ENCODE results near the gene DNAJB1. TPM values are rescaled to one million over a fixed set of nuclear protein-coding genes. Genes with fewer than 3 reads are reported as not detected.

Gene DNAJB1
- total RNA-seq (2013; cell fraction: nucleolus; rRNA removed) = 20.5 and 21.0 TPM in 2 replicates
- total RNA-seq (2014; rRNA removed) = 27.2 and 27.9 TPM in 2 replicates
- 24.7 and 26.3 TPM in 2 replicates for total RNA-seq (2014; rRNA removed; fragmentation: Illumina TruSeq; extraction: Trizol)
- 39.4 and 40.8 TPM in 2 replicates for total RNA-seq (2021)
- polyA plus RNA-seq (2011; ENCODE audit: low read depth) = 16.0 TPM
- polyA plus RNA-seq (2011; rRNA removed) = 36.8 and 45.7 TPM in 2 replicates
- 45.8 and 48.4 TPM in 2 replicates for polyA plus RNA-seq (2011; cell fraction: cytosol; rRNA removed)
- polyA plus RNA-seq (2011; cell fraction: nucleus; rRNA removed) = 31.8 and 33.9 TPM in 2 replicates
- polyA plus RNA-seq (2012) = 24.2 and 28.9 TPM in 2 replicates
- 34.9 and 38.0 TPM in 2 replicates for polyA plus RNA-seq (2014; fragmentation: Illumina TruSeq; extraction: Trizol)
- polyA plus RNA-seq (2014; fragmentation: Nextera tagmentation; extraction: Ambion mirVana) = 1 to 10 TPM; 4.8 to 8.3 TPM
- polyA plus RNA-seq (2014; rRNA removed) = 31.6 and 31.9 TPM in 2 replicates
- 10 to 100 TPM; 62.3 to 65.8 TPM for polyA plus RNA-seq (2016; fragmentation: Nextera tagmentation; extraction: Ambion mirVana)
- polyA minus RNA-seq (2011; rRNA and poly(A)+ RNA removed) = 40.0 and 44.6 TPM in 2 replicates
- polyA minus RNA-seq (2011; cell fraction: cytosol; rRNA and poly(A)+ RNA removed) = 11.1 and 16.1 TPM in 2 replicates
- polyA minus RNA-seq (2011; cell fraction: nucleus; rRNA and poly(A)+ RNA removed) = 15.0 and 18.5 TPM in 2 replicates
- Bru-seq, nascent RNA = percentile 67 among the genes with signal in this experiment
- BruChase-seq, experiment 1, labeled RNA remaining after a 6-hour chase = percentile 63 among the genes with signal in this experiment
- BruChase-seq, experiment 2, labeled RNA remaining after a 2-hour chase = percentile 76 among the genes with signal in this experiment
- long read RNA-seq, experiment 1, transcript DNAJB1-201 (3 exons, 2,264 nt) = major isoform, 65 of 74 reads
- long read RNA-seq, experiment 1, partial matches to known transcripts = 3 of 74 reads
- long read RNA-seq, experiment 1, other reads (novel, unspliced or antisense) = 6 of 74 reads
- long read RNA-seq, experiment 2, transcript DNAJB1-201 (3 exons, 2,264 nt) = major isoform, 26 of 47 reads
- long read RNA-seq, experiment 2, partial matches to known transcripts = 1 of 47 reads
- long read RNA-seq, experiment 2, other reads (novel, unspliced or antisense) = 20 of 47 reads

- in situ Hi-C loops (cut with MboI) = no loop called here
- Histone ChIP-seq H3K4me2 (ENCODE audit: control insufficient read depth, insufficient read depth) (peak within 1 kb of the TSS; percentile 90), H3K27ac (ENCODE audit: control insufficient read depth, insufficient read depth) (peak within 1 kb of the TSS; percentile 88), H3K4me3 (peak within 1 kb of the TSS; percentile 95), H2AFZ (ENCODE audit: control insufficient read depth, low read depth, low read length) (peak within 1 kb of the TSS; percentile 81), H3K9me3 (replicated peaks; ENCODE audit: control insufficient read depth, insufficient read depth, low read length) (no peaks in the 10 kb centered on the region), H3K79me2 (ENCODE audit: control insufficient read depth, insufficient read depth, low read length) (peaks cover 30% of the 10 kb centered on the region), H3K27me3 (replicated peaks in 1 of 2; ENCODE audit: control insufficient read depth in 2 of 2, insufficient read depth in 2 of 2, low read length in 1 of 2) (no peaks in the 10 kb centered on the region), H3K4me1 (ENCODE audit: control insufficient read depth, insufficient read depth, low read length) (peaks cover 9% of the 10 kb centered on the region), H3K36me3 (ENCODE audit: control insufficient read depth in 2 of 2, insufficient read depth in 2 of 2, low read length in 1 of 2) (peaks cover 3 to 12% of the 10 kb centered on the region in 2 experiments; a peak in 3 of 4 replicates), H4K20me1 (ENCODE audit: control insufficient read depth, insufficient read depth) (peaks cover 3% of the 10 kb centered on the region; the same call in 1 of the 2 replicates), H3K9ac (ENCODE audit: control insufficient read depth, insufficient read depth, low read length) (peak within 1 kb of the TSS; percentile 80)
- POLR2A ChIA-PET = interaction anchor here (0.6 to 2.7 kb wide), 16 partner anchors 8 to 381 kb away, joined by 3 to 12 read pairs (median 4); partner anchors contain the start of genes ADGRE5, ASF1B, NDUFB7 and TECR
- ATAC-seq (peak; percentile 89), DNase-seq (ENCODE audit: low read depth, low spot score) (no peak), FAIRE-seq (no peak)
- intact Hi-C loops (cut with micrococcal nuclease; ENCODE audit: unreplicated experiment) = no loop called here
- CTCF ChIA-PET = interaction anchor here (1.0 to 4.9 kb wide), 6 partner anchors 12 to 56 kb away, joined by 3 to 41 read pairs (median 6); no protein-coding TSS in a partner anchor
- RAD21 ChIA-PET (ENCODE audit: unreplicated experiment) = interaction anchor here (0.6 to 1.9 kb wide), 5 partner anchors 38 to 381 kb away, joined by 3 to 5 read pairs (median 3); partner anchors contain the start of genes ASF1B and PKN1
- 2% methylated on average over 72 of the region's 82 CpGs for WGBS (ENCODE audit: insufficient coverage, insufficient replicate concordance, low lambda C conversion rate, missing lambda C conversion rate)
- SMC1A ChIA-PET (ENCODE audit: uncharacterized antibody, unreplicated experiment) = interaction anchor here (0.7 to 1.4 kb wide), 2 partner anchors 10 to 14 kb away, joined by 4 read pairs; no protein-coding TSS in a partner anchor
- BruUV-seq (replicated peaks) = TSS peak; percentile 74
- TF ChIP-seq SMARCA5 (IDR thresholded peaks at IDR 0.05) (peak; percentile 92), SRF (IDR thresholded peaks at IDR 0.05; ENCODE audit: low read depth in 2 of 2, low read length in 2 of 2) (0 out of 4 replicates have a peak, but pooled peaks of 1 of the 2 experiments have one; percentile 5), SREBF1 (IDR thresholded peaks at IDR 0.05; ENCODE audit: low read length) (no peak), RUNX3 (IDR thresholded peaks at IDR 0.05; ENCODE audit: low read length) (no peak), NR2C1 (IDR thresholded peaks at IDR 0.05) (peak; percentile 5; the same call in 1 of the 2 replicates), WRNIP1 (IDR thresholded peaks at IDR 0.05; ENCODE audit: borderline replicate concordance, low read depth, low read length) (no peak), NFIC (IDR thresholded peaks at IDR 0.05; ENCODE audit: low read depth, low read length) (no peak), ASH2L (IDR thresholded peaks at IDR 0.05; ENCODE audit: borderline replicate concordance, low read depth) (no peak), SUPT20H (IDR thresholded peaks at IDR 0.05; ENCODE audit: borderline replicate concordance, control insufficient read depth, low read depth, low read length) (no peak), POLR2A (IDR thresholded peaks at IDR 0.05; ENCODE audit: low read depth, low read length) (peak; percentile 92)
- TF ChIP-seq, protein P1, sequence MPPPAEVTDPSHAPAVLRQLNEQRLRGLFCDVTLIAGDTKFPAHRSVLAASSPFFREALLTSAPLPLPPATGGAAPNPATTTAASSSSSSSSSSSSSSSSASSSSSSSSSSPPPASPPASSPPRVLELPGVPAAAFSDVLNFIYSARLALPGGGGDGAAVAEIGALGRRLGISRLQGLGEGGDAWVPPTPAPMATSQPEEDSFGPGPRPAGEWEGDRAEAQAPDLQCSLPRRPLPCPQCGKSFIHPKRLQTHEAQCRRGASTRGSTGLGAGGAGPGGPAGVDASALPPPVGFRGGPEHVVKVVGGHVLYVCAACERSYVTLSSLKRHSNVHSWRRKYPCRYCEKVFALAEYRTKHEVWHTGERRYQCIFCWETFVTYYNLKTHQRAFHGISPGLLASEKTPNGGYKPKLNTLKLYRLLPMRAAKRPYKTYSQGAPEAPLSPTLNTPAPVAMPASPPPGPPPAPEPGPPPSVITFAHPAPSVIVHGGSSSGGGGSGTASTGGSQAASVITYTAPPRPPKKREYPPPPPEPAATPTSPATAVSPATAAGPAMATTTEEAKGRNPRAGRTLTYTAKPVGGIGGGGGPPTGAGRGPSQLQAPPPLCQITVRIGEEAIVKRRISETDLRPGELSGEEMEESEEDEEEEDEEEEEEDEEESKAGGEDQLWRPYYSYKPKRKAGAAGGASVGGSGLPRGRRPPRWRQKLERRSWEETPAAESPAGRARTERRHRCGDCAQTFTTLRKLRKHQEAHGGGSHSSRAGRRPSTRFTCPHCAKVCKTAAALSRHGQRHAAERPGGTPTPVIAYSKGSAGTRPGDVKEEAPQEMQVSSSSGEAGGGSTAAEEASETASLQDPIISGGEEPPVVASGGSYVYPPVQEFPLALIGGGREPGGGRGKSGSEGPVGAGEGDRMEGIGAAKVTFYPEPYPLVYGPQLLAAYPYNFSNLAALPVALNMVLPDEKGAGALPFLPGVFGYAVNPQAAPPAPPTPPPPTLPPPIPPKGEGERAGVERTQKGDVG (CRISPR knock-in tag; IDR thresholded peaks at IDR 0.05) = no peak
- TF ChIP-seq, protein P2, sequence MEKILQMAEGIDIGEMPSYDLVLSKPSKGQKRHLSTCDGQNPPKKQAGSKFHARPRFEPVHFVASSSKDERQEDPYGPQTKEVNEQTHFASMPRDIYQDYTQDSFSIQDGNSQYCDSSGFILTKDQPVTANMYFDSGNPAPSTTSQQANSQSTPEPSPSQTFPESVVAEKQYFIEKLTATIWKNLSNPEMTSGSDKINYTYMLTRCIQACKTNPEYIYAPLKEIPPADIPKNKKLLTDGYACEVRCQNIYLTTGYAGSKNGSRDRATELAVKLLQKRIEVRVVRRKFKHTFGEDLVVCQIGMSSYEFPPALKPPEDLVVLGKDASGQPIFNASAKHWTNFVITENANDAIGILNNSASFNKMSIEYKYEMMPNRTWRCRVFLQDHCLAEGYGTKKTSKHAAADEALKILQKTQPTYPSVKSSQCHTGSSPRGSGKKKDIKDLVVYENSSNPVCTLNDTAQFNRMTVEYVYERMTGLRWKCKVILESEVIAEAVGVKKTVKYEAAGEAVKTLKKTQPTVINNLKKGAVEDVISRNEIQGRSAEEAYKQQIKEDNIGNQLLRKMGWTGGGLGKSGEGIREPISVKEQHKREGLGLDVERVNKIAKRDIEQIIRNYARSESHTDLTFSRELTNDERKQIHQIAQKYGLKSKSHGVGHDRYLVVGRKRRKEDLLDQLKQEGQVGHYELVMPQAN (conservative IDR thresholded peaks at IDR 0.05) = peak; percentile 91
Measured at GRCh38 chr19:14517840-14518505, at the start of gene DNAJB1. Gene DNAJB1, minus strand, starts transcription at chr19:14518397. Its CDS starts 48 bp downstream, at chr19:14518349.
